Endodermal cell (in vitro differentiated cells): ENCODE measurements around the gene MYBPC3. TPM values are rescaled to one million over a fixed set of nuclear protein-coding genes. Genes with fewer than 3 reads are reported as not detected.

ENCODE experiments used
- DNase-seq: peaks from one replicate; pipeline ENCODE4 v3.0.0-alpha.2; 2017
- H3K27ac ChIP-seq: 2 replicates; pipeline ENCODE4 v1.5.1; 2013; ENCODE audit warnings: mild to moderate bottlenecking, low read depth, low read length, moderate library complexity
- H3K27me3 ChIP-seq: 2 replicates; pipeline ENCODE4 v1.6.1; 2013; ENCODE audit warnings: mild to moderate bottlenecking, low read length, moderate library complexity; ENCODE audit not compliant: insufficient read depth, control insufficient read depth, poor library complexity, severe bottlenecking
- H3K36me3 ChIP-seq: 2 replicates; pipeline ENCODE4 v1.7.0; 2013; ENCODE audit warnings: mild to moderate bottlenecking, low read length, moderate library complexity; ENCODE audit not compliant: control insufficient read depth, insufficient read depth
- H3K4me1 ChIP-seq: one replicate; pipeline ENCODE4 v1.7.0; 2013; ENCODE audit warnings: low read length; ENCODE audit not compliant: control insufficient read depth, insufficient read depth
- H3K4me3 ChIP-seq: 2 replicates; pipeline ENCODE4 v1.5.1; 2013; ENCODE audit warnings: mild to moderate bottlenecking, low read length, moderate library complexity
- H3K9ac ChIP-seq: 2 replicates; pipeline ENCODE4 v1.6.1; 2013; ENCODE audit warnings: mild to moderate bottlenecking, low read length, moderate library complexity; ENCODE audit not compliant: poor library complexity, severe bottlenecking; ENCODE audit errors: extremely low read depth
- H3K9me3 ChIP-seq: 2 replicates; pipeline ENCODE4 v1.6.1; 2013; ENCODE audit warnings: mild to moderate bottlenecking, low read length, moderate library complexity; ENCODE audit not compliant: control insufficient read depth
- H3K27ac Mint-ChIP-seq: 2 replicates; pipeline ENCODE4 v1.8.0; 2020; ENCODE audit warnings: mixed read lengths
- H3K27me3 Mint-ChIP-seq: 2 replicates; pipeline ENCODE4 v1.8.0; 2021; ENCODE audit warnings: mild to moderate bottlenecking, mixed read lengths; ENCODE audit not compliant: insufficient read depth
- H3K36me3 Mint-ChIP-seq: 2 replicates; pipeline ENCODE4 v1.8.0; 2020; ENCODE audit warnings: low read depth, mixed read lengths
- H3K4me1 Mint-ChIP-seq: 2 replicates; pipeline ENCODE4 v1.8.0; 2020; ENCODE audit warnings: mixed read lengths
- H3K4me3 Mint-ChIP-seq: 2 replicates; pipeline ENCODE4 v1.8.0; 2020; ENCODE audit warnings: mild to moderate bottlenecking, moderate library complexity, mixed read lengths
- H3K9me3 Mint-ChIP-seq: 2 replicates; pipeline ENCODE4 v1.8.0; 2020; ENCODE audit warnings: mild to moderate bottlenecking, mixed read lengths
- WGBS, 2 experiments: methylation state at CpG; one replicate each; pipeline versions ENCODE4 v1.1.5 to v1.1.7; 2013; ENCODE audit warnings: missing lambda C conversion rate in 2 of 2, mixed read lengths in 1 of 2; ENCODE audit not compliant: insufficient coverage in 1 of 2, insufficient read length in 1 of 2; 5-methylcytosine and 5-hydroxymethylcytosine counted together
- total RNA-seq, 2 donors: library from RNA; stranded (reverse); fragmentation: NEBNext Ultra II Directional in 1 of 2; extraction: Animal tissue kit (Norgen Biotek cat#: 25700) in 1 of 2; gene quantifications; 2 replicates in 1 of 2; 3 replicates in 1 of 2; pipeline ENCODE4 v1.2.1, GENCODE V29; 2021
- TF ChIP-seq, protein P1 (sequence below): fragments of 200-600 bp; sonication (generic); conservative IDR thresholded peaks from 2 replicates; pipeline ENCODE4 v1.5.0; 2021; ENCODE audit warnings: antibody characterized with exemption, mild to moderate bottlenecking

The MYBPC3 gene
- total RNA-seq, 2 donors from 2014 or later: 0.07 TPM; not detected in 1

- Mint-ChIP-seq H3K27me3 (peaks cover 3% of the 10 kb centered on the region), H3K36me3 (no peaks in the 10 kb centered on the region), H3K27ac (no peak overlapping the region), H3K4me1 (no peaks in the 10 kb centered on the region), H3K9me3 (no peaks in the 10 kb centered on the region), H3K4me3 (no peak overlapping the region)
- H3K4me3 ChIP-seq: no peak overlapping the region
- H3K27ac ChIP-seq: no peak overlapping the region
- DNase-seq: no peak
- 62 to 84% methylated on average over 2 to 4 of the region's 4 CpGs for WGBS, 2 experiments
- H3K9ac ChIP-seq: no peak overlapping the region
- H3K36me3 ChIP-seq: no peaks in the 10 kb centered on the region
- TF ChIP-seq, protein P1, sequence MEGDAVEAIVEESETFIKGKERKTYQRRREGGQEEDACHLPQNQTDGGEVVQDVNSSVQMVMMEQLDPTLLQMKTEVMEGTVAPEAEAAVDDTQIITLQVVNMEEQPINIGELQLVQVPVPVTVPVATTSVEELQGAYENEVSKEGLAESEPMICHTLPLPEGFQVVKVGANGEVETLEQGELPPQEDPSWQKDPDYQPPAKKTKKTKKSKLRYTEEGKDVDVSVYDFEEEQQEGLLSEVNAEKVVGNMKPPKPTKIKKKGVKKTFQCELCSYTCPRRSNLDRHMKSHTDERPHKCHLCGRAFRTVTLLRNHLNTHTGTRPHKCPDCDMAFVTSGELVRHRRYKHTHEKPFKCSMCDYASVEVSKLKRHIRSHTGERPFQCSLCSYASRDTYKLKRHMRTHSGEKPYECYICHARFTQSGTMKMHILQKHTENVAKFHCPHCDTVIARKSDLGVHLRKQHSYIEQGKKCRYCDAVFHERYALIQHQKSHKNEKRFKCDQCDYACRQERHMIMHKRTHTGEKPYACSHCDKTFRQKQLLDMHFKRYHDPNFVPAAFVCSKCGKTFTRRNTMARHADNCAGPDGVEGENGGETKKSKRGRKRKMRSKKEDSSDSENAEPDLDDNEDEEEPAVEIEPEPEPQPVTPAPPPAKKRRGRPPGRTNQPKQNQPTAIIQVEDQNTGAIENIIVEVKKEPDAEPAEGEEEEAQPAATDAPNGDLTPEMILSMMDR: no peak
- H3K4me1 ChIP-seq: no peaks in the 10 kb centered on the region
- no peaks in the 10 kb centered on the region for H3K9me3 ChIP-seq
- no peaks in the 10 kb centered on the region for H3K27me3 ChIP-seq
Observed at GRCh38 chr11:47383071-47383470, 30.6 kb upstream of the MYBPC3 start.

DNA sequence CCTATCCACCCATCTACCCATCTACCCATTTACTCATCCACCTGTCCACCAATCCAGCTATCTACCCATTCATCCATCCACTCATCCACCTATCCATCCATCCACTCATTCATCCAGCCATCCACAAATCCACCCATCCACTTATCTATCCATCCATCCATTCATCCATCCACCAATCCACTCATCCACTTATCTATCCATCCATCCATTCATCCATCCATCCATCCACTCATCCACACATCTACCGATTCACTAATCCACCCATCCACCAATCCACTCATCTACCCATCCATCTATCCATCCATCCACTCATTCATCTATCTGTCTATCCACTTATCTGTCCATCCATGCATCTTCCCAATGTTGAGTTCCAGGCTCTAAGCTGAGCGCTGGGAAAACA lies 27.6 kb upstream of the MYBPC3 start:
- no peaks in the 10 kb centered on the region for H3K27me3 ChIP-seq
- no peaks in the 10 kb centered on the region for H3K4me1 ChIP-seq
- no peak overlapping the region for H3K4me3 ChIP-seq
- H3K36me3 Mint-ChIP-seq: no peaks in the 10 kb centered on the region
- H3K9ac ChIP-seq: no peak overlapping the region
- TF ChIP-seq, protein P1: no peak
- H3K27ac Mint-ChIP-seq: no peak overlapping the region
- H3K9me3 Mint-ChIP-seq: no peaks in the 10 kb centered on the region
- H3K27me3 Mint-ChIP-seq: peaks cover 3% of the 10 kb centered on the region
- H3K4me1 Mint-ChIP-seq: no peaks in the 10 kb centered on the region
- H3K9me3 ChIP-seq: no peaks in the 10 kb centered on the region
- no peak overlapping the region for H3K27ac ChIP-seq
- no peak overlapping the region for H3K4me3 Mint-ChIP-seq
- 71 to 86% methylated on average over 1 to 2 of the region's 2 CpGs for WGBS, 2 experiments
- DNase-seq: no peak
- H3K36me3 ChIP-seq: no peaks in the 10 kb centered on the region

DNA sequence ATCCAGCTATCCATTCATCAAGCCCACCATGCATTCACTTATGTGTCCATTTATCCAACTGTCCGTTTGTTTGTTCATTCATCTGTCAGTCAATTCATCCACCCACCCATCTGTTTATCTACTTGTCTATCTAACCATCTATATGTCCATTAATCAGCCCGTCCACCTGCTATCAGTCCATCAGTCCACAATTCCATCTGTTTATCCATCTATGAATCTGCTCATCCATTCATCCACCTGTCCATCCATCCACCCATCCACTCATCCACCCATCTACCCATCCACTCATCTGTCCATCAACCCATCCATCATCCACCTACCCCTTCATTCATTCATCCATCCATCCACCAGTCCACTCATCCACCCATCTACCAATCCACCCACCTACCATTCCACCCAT lies 26.8 kb upstream of the MYBPC3 start:
- Mint-ChIP-seq H3K27ac (no peak overlapping the region), H3K4me3 (no peak overlapping the region), H3K27me3 (peaks cover 3% of the 10 kb centered on the region), H3K4me1 (no peaks in the 10 kb centered on the region), H3K36me3 (no peaks in the 10 kb centered on the region), H3K9me3 (no peaks in the 10 kb centered on the region)
- TF ChIP-seq, protein P1: no peak
- WGBS, 2 experiments: 87 to 95% methylated on average over 2 of the region's 2 CpGs
- Histone ChIP-seq H3K4me1 (no peaks in the 10 kb centered on the region), H3K36me3 (no peaks in the 10 kb centered on the region), H3K9me3 (no peaks in the 10 kb centered on the region), H3K27me3 (no peaks in the 10 kb centered on the region), H3K9ac (no peak overlapping the region), H3K4me3 (no peak overlapping the region), H3K27ac (no peak overlapping the region)
- DNase-seq: no peak
